ENCODE results near the gene TRAPPC12.

Gene TRAPPC12

GRCh38 chr2:3420769-3421397, 41.4 kb downstream of the TRAPPC12 start:
- Histone ChIP-seq H3K9ac (ENCODE audit: low read depth in 1 of 2, low read length in 2 of 2) (no peak overlapping the region), H3K4me1 (ENCODE audit: control insufficient read depth in 1 of 2, insufficient read depth in 2 of 2, low read length in 2 of 2) (peaks cover 0 to 8% of the 10 kb centered on the region in 2 donors), H3K27me3 (ENCODE audit: control insufficient read depth in 1 of 2, insufficient read depth in 2 of 2, low read length in 2 of 2) (no peaks in the 10 kb centered on the region), H3K36me3 (ENCODE audit: control insufficient read depth in 1 of 2, insufficient read depth in 2 of 2, low read length in 2 of 2) (peaks cover 20 to 64% of the 10 kb centered on the region in 2 donors), H3K4me3 (ENCODE audit: low read depth in 1 of 2, low read length in 2 of 2) (no peak overlapping the region), H3K27ac (ENCODE audit: low read depth, low read length) (no peak overlapping the region), H3K9me3 (ENCODE audit: control insufficient read depth in 1 of 2, low read length in 2 of 2) (no peaks in the 10 kb centered on the region)

GRCh38 chr2:3421580-3421979, 42.1 kb downstream of the TRAPPC12 start:
- H3K9ac ChIP-seq (ENCODE audit: low read depth in 1 of 2, low read length in 2 of 2): no peak overlapping the region

GRCh38 chr2:3422161-3422779, 42.8 kb downstream of the TRAPPC12 start:
- peaks cover 31 to 77% of the 10 kb centered on the region in 2 donors for H3K36me3 ChIP-seq (ENCODE audit: control insufficient read depth in 1 of 2, insufficient read depth in 2 of 2, low read length in 2 of 2)
- H3K27ac ChIP-seq (ENCODE audit: low read depth, low read length): no peak overlapping the region
- H3K27me3 ChIP-seq (ENCODE audit: control insufficient read depth in 1 of 2, insufficient read depth in 2 of 2, low read length in 2 of 2): no peaks in the 10 kb centered on the region
- H3K4me3 ChIP-seq (ENCODE audit: low read depth in 1 of 2, low read length in 2 of 2): no peak overlapping the region
- no peak overlapping the region for H3K9ac ChIP-seq (ENCODE audit: low read depth in 1 of 2, low read length in 2 of 2)
- H3K9me3 ChIP-seq (ENCODE audit: control insufficient read depth in 1 of 2, low read length in 2 of 2): no peaks in the 10 kb centered on the region
- peaks cover 0 to 8% of the 10 kb centered on the region in 2 donors for H3K4me1 ChIP-seq (ENCODE audit: control insufficient read depth in 1 of 2, insufficient read depth in 2 of 2, low read length in 2 of 2)

More at GRCh38 chr2:3421580-3421979, 42.1 kb downstream of the TRAPPC12 start:
- no peak overlapping the region for H3K27ac ChIP-seq (ENCODE audit: low read depth, low read length)
- no peaks in the 10 kb centered on the region for H3K9me3 ChIP-seq (ENCODE audit: control insufficient read depth in 1 of 2, low read length in 2 of 2)
- no peak overlapping the region for H3K4me3 ChIP-seq (ENCODE audit: low read depth in 1 of 2, low read length in 2 of 2)
- H3K4me1 ChIP-seq (ENCODE audit: control insufficient read depth in 1 of 2, insufficient read depth in 2 of 2, low read length in 2 of 2): peaks cover 0 to 8% of the 10 kb centered on the region in 2 donors
- H3K36me3 ChIP-seq (ENCODE audit: control insufficient read depth in 1 of 2, insufficient read depth in 2 of 2, low read length in 2 of 2): peaks cover 25 to 70% of the 10 kb centered on the region in 2 donors
- H3K27me3 ChIP-seq (ENCODE audit: control insufficient read depth in 1 of 2, insufficient read depth in 2 of 2, low read length in 2 of 2): no peaks in the 10 kb centered on the region

- H3K27me3 ChIP-seq (ENCODE audit: control insufficient read depth in 1 of 2, insufficient read depth in 2 of 2, low read length in 2 of 2): no peaks in the 10 kb centered on the region
- H3K9me3 ChIP-seq (ENCODE audit: control insufficient read depth in 1 of 2, low read length in 2 of 2): no peaks in the 10 kb centered on the region
- no peak overlapping the region for H3K9ac ChIP-seq (ENCODE audit: low read depth in 1 of 2, low read length in 2 of 2)
- H3K27ac ChIP-seq (ENCODE audit: low read depth, low read length): no peak overlapping the region
- H3K4me1 ChIP-seq (ENCODE audit: control insufficient read depth in 1 of 2, insufficient read depth in 2 of 2, low read length in 2 of 2): peaks cover 0 to 8% of the 10 kb centered on the region in 2 donors
- no peak overlapping the region for H3K4me3 ChIP-seq (ENCODE audit: low read depth in 1 of 2, low read length in 2 of 2)
- peaks cover 31 to 77% of the 10 kb centered on the region in 2 donors for H3K36me3 ChIP-seq (ENCODE audit: control insufficient read depth in 1 of 2, insufficient read depth in 2 of 2, low read length in 2 of 2)
Observed at GRCh38 chr2:3423492-3424170, 44.1 kb downstream of the TRAPPC12 start.

- H3K4me3 ChIP-seq (ENCODE audit: low read depth in 1 of 2, low read length in 2 of 2): no peak overlapping the region
- no peak overlapping the region for H3K27ac ChIP-seq (ENCODE audit: low read depth, low read length)
- no peak overlapping the region for H3K9ac ChIP-seq (ENCODE audit: low read depth in 1 of 2, low read length in 2 of 2)
- H3K9me3 ChIP-seq (ENCODE audit: control insufficient read depth in 1 of 2, low read length in 2 of 2): no peaks in the 10 kb centered on the region
- no peaks in the 10 kb centered on the region for H3K27me3 ChIP-seq (ENCODE audit: control insufficient read depth in 1 of 2, insufficient read depth in 2 of 2, low read length in 2 of 2)
- peaks cover 0 to 8% of the 10 kb centered on the region in 2 donors for H3K4me1 ChIP-seq (ENCODE audit: control insufficient read depth in 1 of 2, insufficient read depth in 2 of 2, low read length in 2 of 2)
- H3K36me3 ChIP-seq (ENCODE audit: control insufficient read depth in 1 of 2, insufficient read depth in 2 of 2, low read length in 2 of 2): peaks cover 31 to 77% of the 10 kb centered on the region in 2 donors
Observed at GRCh38 chr2:3424171-3424795, 44.8 kb downstream of the TRAPPC12 start.

GRCh38 chr2:3426615-3427014, 47.1 kb downstream of the TRAPPC12 start:
- H3K9ac ChIP-seq (ENCODE audit: low read depth in 1 of 2, low read length in 2 of 2): no peak overlapping the region
- H3K4me1 ChIP-seq (ENCODE audit: control insufficient read depth in 1 of 2, insufficient read depth in 2 of 2, low read length in 2 of 2): peaks cover 0 to 8% of the 10 kb centered on the region in 2 donors
- H3K27me3 ChIP-seq (ENCODE audit: control insufficient read depth in 1 of 2, insufficient read depth in 2 of 2, low read length in 2 of 2): no peaks in the 10 kb centered on the region
- no peak overlapping the region for H3K27ac ChIP-seq (ENCODE audit: low read depth, low read length)
- no peak overlapping the region for H3K4me3 ChIP-seq (ENCODE audit: low read depth in 1 of 2, low read length in 2 of 2)
- H3K36me3 ChIP-seq (ENCODE audit: control insufficient read depth in 1 of 2, insufficient read depth in 2 of 2, low read length in 2 of 2): peaks cover 37 to 72% of the 10 kb centered on the region in 2 donors
- H3K9me3 ChIP-seq (ENCODE audit: control insufficient read depth in 1 of 2, low read length in 2 of 2): no peaks in the 10 kb centered on the region

- Histone ChIP-seq H3K36me3 (ENCODE audit: control insufficient read depth in 1 of 2, insufficient read depth in 2 of 2, low read length in 2 of 2) (peaks cover 33 to 66% of the 10 kb centered on the region in 2 donors), H3K4me1 (ENCODE audit: control insufficient read depth in 1 of 2, insufficient read depth in 2 of 2, low read length in 2 of 2) (peaks cover 0 to 8% of the 10 kb centered on the region in 2 donors), H3K4me3 (ENCODE audit: low read depth in 1 of 2, low read length in 2 of 2) (no peak overlapping the region), H3K27me3 (ENCODE audit: control insufficient read depth in 1 of 2, insufficient read depth in 2 of 2, low read length in 2 of 2) (no peaks in the 10 kb centered on the region), H3K27ac (ENCODE audit: low read depth, low read length) (no peak overlapping the region), H3K9me3 (ENCODE audit: control insufficient read depth in 1 of 2, low read length in 2 of 2) (no peaks in the 10 kb centered on the region), H3K9ac (ENCODE audit: low read depth in 1 of 2, low read length in 2 of 2) (no peak overlapping the region)
Observed at GRCh38 chr2:3427272-3427671, 47.8 kb downstream of the TRAPPC12 start.

GRCh38 chr2:3428577-3428976, 49.1 kb downstream of the TRAPPC12 start:
- H3K27ac ChIP-seq (ENCODE audit: low read depth, low read length): no peak overlapping the region
- H3K36me3 ChIP-seq (ENCODE audit: control insufficient read depth in 1 of 2, insufficient read depth in 2 of 2, low read length in 2 of 2): peaks cover 26 to 64% of the 10 kb centered on the region in 2 donors
- H3K9ac ChIP-seq (ENCODE audit: low read depth in 1 of 2, low read length in 2 of 2): no peak overlapping the region

GRCh38 chr2:3429066-3429610, 49.6 kb downstream of the TRAPPC12 start:
- H3K36me3 ChIP-seq (ENCODE audit: control insufficient read depth in 1 of 2, insufficient read depth in 2 of 2, low read length in 2 of 2): peaks cover 26 to 62% of the 10 kb centered on the region in 2 donors
- H3K4me3 ChIP-seq (ENCODE audit: low read depth in 1 of 2, low read length in 2 of 2): no peak overlapping the region
- no peaks in the 10 kb centered on the region for H3K9me3 ChIP-seq (ENCODE audit: control insufficient read depth in 1 of 2, low read length in 2 of 2)
- H3K27ac ChIP-seq (ENCODE audit: low read depth, low read length): no peak overlapping the region
- no peak overlapping the region for H3K9ac ChIP-seq (ENCODE audit: low read depth in 1 of 2, low read length in 2 of 2)
- H3K4me1 ChIP-seq (ENCODE audit: control insufficient read depth in 1 of 2, insufficient read depth in 2 of 2, low read length in 2 of 2): peaks cover 0 to 6% of the 10 kb centered on the region in 2 donors
- no peaks in the 10 kb centered on the region for H3K27me3 ChIP-seq (ENCODE audit: control insufficient read depth in 1 of 2, insufficient read depth in 2 of 2, low read length in 2 of 2)

More at GRCh38 chr2:3428577-3428976, 49.1 kb downstream of the TRAPPC12 start:
- no peak overlapping the region for H3K4me3 ChIP-seq (ENCODE audit: low read depth in 1 of 2, low read length in 2 of 2)
- H3K9me3 ChIP-seq (ENCODE audit: control insufficient read depth in 1 of 2, low read length in 2 of 2): no peaks in the 10 kb centered on the region
- no peaks in the 10 kb centered on the region for H3K27me3 ChIP-seq (ENCODE audit: control insufficient read depth in 1 of 2, insufficient read depth in 2 of 2, low read length in 2 of 2)
- H3K4me1 ChIP-seq (ENCODE audit: control insufficient read depth in 1 of 2, insufficient read depth in 2 of 2, low read length in 2 of 2): peaks cover 0 to 8% of the 10 kb centered on the region in 2 donors
